ENCODE measurements around the gene ZBTB7C.

ZBTB7C gene

DNA sequence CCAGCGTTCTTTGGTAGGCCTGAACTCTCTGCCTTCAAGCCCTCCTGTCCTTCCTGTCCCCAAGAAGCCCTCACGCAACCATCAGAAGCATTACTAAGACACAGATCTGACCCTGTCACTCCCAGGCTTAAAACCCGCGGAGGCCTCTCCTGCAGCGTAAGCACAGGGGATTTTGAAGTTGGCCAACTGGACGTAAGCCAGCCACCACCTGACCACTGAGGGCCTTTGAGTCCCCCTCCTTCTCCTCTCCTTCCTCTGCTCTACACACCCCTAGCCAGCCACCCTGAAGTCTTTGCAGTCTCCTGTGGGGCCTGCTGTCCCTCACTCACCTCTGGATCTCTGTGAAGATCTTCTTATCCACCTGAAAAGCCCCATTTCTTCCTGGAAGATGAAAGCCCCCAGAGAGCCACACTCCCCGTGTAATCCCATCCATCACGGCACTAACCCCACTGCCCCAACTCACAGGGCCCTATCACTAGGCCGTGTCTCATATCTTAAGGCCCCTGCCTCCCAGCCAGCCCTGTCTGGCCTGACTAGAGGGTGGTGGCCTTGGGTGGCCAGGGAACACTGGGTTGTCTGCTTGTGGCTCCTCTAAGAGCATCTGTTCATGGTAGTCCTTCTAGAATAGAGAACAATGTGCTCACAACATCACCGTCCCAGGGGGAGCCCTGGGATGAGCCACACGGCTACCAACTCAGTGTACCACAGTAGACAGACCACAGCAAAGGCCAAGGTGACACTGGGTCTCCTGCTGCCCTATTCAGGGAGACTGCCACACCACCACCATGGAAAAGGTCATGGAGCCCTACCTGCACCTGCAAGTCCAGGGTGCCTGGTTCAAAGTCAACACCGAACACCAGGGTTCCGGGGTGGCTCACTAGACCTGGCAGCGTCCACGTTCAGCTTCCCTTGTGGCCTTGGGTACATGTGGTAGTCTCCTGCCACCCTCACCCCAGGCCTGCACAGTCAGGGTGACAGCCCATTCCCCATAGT is 191.6 kb downstream of the ZBTB7C start:
- DNase-seq (ENCODE audit: low read depth in 2 of 2): no peak

DNA sequence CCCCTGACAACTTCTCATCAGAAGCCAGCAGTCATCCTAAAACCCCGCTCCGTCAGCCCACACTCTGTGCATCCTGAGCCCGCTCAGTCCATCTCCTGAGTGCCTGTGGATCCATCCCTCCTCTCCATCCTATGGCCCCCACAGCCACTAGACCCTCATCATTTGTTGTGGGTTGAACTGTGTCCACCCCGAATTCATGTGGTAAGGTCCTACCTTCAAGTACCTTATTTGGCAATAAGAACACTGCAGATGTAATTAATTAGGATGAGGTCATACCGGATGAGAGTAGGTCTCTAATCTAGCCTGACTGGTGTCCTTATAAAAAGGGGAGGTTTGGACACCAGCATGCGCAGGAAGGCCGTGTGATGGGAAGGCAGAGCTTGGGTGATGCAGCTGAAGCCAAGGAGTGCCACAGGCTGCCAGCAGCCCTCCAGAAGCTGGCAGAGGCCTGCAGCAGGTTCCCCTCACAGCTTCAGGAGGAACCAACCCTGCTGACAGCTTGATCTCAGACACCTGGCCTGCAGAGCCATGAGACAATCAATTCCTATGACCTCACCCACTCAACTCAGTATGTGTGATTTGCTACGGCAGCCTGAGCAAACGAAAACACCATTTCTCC is 192.4 kb downstream of the ZBTB7C start:
- DNase-seq (ENCODE audit: low read depth in 2 of 2): no peak

DNA sequence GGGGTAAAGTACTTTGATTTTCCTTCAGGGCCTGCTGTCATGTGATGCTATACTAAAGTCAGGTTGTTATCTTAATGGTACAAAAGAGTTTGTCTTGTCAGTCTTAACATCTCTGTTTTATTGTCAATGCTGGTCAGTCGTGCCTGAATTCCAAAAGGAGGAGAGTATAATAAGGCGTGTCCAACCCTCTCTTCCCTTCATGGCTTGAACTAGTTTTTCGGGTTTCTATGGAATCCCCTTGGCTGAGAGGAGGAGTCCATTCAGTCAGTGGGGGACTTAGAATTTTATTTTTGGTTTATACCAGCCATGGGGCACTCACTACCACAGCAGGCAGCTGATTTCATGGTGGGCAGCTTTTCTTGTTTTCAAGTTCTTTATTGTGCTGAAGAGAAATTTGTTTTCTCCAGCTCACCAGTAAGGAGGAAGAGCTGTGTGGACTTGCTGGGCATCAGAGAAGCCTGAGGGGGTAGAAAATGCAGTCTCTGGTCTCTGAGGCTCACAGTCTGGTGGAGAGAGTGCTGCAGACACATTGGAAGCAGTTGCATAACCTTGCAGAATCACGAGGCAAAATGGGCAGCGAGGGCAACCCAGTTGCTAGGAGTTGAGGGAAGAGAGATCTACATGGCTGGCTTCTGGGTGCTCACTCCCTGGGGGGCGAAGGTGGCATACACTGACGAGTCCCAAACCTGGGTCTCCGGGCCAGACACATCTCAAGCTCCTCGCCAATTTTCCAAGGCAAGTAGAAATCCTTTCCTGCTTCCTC is 193.1 kb downstream of the ZBTB7C start:
- DNase-seq (ENCODE audit: low read depth in 2 of 2): no peak

DNA sequence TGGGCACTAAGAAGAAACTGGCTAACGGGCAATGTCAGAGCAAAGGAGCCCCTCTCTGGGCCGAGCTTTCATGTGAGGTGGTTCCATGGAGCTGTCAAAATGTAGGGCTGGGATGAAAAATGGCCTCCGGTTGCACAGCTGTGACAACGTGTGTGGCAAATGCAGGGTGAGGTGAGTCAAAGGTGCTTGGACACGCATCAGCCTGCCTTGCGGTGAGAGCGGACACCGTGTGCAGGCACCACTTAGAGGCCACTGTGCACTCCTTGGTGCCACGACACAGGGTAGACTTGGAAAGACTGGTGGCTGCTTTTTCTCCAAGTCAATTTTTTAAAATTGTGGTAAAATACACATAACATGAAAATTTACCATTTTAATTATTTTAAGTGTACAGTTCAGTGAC is 195.4 kb downstream of the ZBTB7C start:
- no peak for DNase-seq (ENCODE audit: low read depth in 2 of 2)

DNA sequence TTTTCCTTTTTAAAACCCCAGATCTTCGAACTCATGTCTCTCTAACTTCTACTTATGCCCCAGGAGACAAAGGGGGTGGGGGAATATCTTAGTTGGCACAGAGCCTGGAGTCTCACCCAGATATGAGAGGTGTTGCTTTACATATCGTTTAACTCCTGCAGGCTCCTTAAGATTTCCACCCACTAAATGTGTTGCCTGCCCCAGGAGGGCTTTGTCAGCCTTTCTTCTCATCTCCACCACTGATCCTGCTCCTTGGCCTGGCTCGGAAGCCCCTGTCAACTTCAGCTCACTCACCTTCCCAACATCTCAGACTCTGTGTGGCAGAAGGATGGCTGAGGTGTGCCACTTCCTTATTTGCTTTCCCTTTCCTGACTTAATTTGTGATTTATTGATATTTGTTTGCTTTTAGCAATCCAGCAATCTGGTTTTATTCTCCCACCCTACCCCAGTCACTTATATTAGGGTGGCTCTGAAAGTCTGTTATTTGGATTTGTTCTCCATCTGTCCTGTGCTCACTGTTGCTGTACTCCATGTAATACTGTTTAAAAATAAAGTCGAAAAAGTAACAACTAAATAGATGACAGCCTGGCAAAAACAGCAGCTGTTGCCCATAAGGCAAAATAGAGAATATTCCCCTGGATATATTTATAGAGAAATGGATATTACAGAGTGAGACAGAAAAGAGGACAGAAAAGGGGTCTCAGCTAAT is 200.6 kb downstream of the ZBTB7C start:
- no peak for DNase-seq (ENCODE audit: low read depth in 2 of 2)

DNA sequence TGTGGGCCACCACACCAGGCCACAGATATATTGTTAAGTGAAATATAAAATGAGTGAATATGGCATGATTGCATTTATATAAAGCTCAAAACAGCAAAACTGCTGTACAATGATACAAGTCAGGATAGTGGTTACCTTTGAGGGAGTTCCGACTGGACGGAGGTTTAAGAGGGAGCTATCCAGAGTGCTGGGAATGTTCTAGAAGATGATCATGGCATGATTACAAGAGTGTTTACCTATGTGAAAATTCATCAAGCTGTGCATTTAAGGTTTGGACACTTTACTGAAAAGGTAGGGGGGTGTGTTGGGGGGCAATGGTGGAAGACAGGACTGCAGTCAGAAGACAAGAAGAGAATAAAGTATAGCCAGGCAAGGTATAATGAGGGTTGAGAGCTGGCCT is 201.4 kb downstream of the ZBTB7C start:
- DNase-seq (ENCODE audit: low read depth in 2 of 2): no peak

DNA sequence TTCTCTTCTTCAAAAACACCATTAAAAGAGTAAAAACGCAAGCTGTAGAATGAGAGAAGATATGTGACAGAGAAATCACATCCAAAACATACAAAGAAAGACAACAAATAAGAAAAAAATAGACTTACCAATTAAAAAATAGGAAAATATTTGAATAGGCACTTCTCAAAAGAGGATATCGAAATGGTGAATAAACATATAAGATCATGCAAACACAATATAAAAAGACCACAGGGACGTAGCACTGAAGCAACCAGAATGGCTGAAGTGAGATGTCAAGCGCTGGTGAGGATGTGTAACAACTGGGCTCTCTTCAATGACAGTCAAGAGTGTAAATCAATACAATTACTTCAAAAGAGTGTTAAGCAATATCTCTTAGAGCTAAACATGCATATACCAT is 202.3 kb downstream of the ZBTB7C start:
- no peak for DNase-seq (ENCODE audit: low read depth in 2 of 2)

DNA sequence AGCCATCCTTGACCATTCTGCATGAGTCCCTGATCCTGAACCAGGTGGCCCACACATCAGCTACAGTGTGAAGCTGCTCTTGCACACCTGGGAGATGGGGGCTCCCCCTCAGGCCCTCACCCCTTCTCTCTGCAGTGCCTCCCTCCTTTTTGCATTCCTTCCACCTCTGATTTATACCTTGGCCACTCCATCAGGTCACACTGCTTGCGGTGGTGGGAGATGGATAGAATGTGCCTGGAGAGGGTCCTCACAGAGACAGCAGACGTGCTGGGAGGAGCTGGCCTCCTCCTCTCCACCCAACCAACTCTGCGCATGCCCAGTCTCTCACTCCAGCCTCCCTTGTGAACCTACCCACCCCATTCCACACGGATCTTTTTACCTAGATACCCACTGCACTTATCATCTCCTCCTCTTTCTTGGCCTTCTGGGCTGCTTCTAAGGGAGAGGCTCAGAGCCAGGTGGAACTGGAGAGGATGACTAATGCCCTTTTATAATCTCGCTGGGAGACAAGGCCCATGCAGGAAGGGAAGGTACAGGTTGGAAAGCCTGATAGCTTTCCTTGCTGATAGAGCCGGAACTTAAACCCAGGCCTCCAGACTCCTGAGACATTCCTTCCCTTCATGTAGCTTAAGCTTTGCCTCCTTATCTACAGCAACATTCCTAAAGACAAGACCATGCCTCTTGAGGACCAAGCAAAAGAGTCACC is 205.1 kb downstream of the ZBTB7C start:
- DNase-seq (ENCODE audit: low read depth in 2 of 2): no peak

DNA sequence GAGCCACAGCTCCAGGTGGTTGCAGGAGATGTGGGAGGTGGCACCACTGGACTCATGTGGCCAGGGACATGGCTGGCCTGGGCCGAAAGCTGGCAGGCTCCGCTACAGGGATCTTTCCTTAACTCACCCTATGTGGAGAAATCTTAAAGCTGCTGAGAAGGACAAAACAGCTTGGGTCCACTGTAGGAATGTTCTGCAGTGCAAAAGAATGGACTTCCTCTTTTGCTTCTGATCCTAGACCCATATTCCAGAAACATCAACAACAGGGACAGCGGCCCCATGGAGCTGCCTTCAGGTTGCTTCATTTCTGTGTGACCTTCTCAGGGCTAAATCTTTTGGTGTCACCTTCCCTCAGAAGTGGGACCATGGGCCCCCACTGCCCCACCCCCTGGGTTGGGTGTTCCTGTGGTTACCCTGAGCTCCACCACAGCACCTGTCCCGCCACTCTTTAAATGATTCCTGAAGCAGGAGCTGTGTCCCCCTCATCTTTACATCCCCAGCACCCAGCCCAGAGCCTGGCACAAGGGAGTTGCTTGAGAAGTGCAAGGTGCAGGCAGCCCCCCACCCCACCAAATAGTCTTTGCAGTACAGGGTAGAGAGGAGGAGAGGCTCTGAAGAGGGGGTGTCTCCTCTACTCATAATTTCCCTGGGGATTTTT is 205.8 kb downstream of the ZBTB7C start:
- no peak for DNase-seq (ENCODE audit: low read depth in 2 of 2)

DNA sequence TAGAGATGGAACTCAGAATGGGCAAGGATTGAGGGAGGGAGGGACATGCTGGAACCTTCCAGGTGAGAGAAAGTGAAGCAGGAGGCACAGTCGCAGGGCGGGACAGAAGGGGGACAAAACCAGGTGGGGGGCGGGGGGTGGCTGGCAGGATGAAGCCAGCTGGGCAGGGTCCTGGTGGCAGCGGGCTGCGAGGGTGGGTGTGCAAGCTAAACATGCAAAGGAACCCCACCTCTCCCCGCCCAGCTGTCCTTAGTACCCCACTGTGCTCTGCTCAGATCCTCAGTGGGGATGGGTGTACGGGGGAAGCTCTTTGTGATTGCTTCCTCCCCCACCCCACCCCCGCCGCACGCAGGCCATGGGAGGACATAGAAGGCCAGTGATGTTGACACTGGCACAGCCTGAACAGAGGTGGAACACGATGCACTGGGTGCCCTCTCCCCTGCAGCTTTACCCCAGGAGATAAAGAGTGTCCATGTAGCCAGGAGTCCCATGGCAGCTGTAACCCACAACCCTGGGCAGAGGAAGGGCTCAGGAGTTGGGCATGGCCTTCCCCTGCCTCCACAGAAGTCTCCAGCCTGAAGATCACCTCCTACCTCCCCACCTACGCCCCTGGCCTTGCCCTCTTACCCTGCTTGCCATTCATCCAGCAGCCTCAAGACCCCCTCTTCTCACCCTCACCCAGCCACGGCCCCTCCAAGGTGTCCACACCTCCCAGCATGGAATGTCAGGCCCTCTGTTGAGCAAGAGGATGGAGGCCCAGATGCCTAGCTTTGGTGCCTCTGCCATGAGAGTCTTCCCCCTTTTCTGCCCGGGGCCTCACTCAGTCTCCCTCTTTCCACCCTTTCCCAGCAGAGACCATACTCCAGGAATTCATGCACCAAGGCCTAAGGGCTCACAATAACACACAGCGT is 206.6 kb downstream of the ZBTB7C start:
- DNase-seq (ENCODE audit: low read depth in 2 of 2): no peak

DNA sequence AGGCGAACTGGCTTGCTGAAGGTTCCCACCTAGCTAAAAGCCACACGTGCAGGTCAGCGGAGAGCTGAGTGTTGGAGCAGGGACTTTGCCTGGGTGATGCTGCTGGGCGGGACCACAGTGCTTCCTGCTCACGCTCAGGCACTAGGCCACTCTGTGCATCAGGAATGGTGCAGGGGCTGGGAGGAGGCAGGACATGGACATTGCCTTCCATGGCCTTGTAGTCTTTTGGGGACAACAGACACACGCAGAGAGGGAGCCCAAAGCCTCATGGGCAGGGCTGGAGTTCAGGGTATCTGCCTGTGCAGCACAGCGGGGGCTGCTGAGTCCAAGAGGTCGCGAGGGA is 207.2 kb downstream of the ZBTB7C start:
- DNase-seq (ENCODE audit: low read depth in 2 of 2): no peak

DNA sequence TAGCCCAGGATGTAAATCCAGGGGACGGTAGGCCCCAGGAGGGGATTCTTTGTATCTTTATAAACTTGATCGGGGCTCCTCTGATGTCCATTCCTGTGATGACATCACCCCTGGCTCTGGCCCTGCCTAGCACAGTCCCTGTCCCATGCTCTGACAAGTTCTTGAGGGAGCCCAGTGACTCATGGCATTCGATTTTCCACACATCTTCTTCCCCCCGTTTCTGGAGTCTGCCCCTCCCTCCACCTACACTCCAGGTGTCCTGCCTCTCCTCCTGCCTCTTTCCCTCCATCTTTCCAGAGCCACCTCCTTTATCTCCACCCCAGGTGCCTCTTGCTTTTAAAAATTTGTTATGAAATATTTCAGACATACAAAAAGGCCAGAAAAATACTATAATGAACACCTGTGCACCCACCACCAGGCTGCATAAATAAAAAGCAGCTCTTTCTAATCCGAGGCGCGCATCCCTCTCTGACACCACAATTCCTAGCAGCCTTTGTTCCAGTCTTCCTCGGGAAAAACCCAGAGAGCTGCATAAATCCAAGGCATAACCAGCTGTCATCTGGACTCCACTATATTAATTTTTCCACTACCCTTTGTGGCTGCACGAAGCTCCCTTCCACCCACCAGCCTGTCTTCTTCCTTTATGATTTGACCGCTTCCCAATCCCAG is 207.7 kb downstream of the ZBTB7C start:
- no peak for DNase-seq (ENCODE audit: low read depth in 2 of 2)

DNA sequence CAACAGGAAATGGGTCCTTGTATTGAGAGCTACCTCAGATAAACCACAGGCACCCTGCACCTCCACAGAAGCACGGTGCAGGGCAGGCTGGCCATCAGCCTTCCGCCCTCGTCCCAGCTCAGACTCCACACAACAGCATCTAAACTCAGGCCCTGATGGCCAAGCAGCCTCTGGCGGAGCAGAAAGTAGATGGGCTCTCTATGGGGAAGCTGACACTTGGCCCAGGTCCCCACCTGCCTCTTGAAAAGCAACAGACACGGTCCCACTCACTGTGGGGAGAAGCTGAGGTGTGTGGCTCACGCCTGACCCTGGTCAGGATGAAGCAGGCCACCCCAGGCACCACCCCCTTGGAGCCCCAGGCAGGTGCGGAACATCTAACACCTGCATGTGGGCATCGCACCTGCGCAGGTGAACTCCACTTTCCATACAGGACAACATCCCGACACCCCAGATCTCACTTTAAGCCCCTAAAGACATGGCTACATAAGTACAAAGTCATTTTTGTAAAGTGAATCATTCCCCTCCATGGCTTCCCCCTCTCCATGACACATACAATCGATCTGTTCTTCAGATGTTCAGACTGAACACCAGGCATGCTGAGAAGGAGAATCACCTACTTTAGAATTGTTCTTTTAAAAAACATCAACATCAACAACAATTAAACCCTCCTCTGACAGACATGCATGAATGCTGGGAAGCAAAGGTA is 208.4 kb downstream of the ZBTB7C start:
- DNase-seq (ENCODE audit: low read depth in 2 of 2): no peak

DNA sequence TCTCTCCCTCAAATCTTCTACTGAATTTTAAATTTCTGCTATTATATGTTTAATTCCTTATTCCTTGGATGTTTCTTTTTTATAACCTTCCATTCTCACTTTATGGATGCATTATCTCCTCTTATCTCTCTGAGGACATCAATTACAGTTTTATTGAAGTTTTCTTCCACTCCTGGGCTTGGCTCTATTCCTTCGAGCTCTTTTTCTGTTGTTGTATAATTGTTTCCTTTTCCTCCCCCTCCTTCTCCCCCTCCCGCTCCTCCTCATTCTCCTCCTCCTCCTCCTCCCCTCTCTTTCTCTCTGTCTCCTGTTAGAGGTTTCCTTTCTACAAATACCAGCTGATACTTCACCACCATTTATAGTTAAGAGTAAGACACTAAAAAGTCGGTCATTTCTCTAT is 209.8 kb downstream of the ZBTB7C start:
- no peak for DNase-seq (ENCODE audit: low read depth in 2 of 2)

DNA sequence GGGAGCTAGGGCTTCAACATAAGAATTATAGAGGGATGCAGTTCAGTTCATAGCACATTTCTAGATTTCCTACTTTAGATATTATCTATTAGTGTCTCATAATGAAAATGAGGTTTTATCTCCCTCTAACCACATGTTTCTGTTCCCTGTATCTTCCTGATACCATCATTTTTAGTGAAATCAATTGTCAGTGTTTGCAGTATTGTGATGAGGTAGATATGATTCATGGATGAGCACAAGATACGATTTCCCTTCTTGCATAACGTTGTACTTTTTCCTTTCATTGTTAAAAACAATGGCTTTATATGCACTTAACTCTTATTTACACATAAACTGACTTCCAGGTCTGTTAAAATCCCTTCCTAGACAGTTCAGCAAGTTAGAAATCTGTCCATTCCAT is 211.4 kb downstream of the ZBTB7C start:
- DNase-seq (ENCODE audit: low read depth in 2 of 2): no peak

DNA sequence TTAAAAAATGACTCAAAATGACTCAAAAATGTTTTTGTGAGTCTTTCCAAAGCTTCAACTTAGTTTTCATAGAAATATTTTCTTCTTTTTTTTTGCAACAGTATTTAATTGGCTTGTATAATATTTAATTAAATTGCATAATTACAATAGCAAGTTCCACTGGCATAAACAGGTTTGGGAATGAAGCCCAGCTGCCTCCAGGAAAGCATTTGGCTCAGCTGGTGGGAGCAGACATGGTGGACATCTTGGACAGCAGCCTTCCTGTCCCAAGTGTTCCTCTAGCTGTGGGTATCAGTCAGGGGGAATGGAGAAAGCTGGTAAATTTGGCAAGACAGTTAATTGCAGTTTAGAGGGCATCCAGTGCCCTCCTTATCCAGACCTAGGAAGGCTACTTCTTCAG is 213.4 kb downstream of the ZBTB7C start:
- no peak for DNase-seq (ENCODE audit: low read depth in 2 of 2)

DNA sequence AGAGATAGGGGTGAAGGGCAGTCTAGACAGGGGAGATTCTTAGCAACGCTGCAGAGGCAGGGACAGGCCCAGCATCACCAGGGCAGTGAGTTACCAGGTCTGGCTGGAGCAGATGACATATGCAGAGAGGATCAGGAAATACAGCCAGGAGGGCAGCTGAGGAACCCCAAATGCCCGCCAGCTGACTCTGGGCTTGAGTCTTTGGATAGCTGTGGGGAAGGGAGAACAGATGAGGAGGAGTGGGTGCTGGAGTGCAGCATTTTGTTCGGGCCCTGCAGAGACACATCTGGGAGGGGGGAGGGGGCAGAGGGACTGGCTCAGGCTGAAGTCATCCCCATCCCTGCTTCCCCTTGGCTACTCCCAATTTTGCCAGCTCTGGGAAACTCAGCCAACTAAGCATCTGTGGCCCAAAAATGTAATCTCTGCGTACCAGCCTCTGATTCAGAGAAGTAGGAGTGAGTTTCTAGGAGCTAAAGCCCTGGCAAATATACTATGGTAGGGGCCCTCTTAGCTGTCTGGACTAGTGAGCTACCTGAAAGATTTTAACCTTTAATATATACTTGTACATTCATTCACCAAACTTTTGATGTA is 214.5 kb downstream of the ZBTB7C start:
- DNase-seq (ENCODE audit: low read depth in 2 of 2): no peak

Measured in stimulated activated CD4-positive, alpha-beta T cell treated with anti-CD3 and anti-CD28 coated beads, Interleukin-15, amount 100 ng/mL, for 48 hours (primary cell).